ENCODE results near the gene SYNJ2.
"Not testable (repeated sequence)": the region's sequence is repeated elsewhere in the genome, so short reads cannot be mapped to it uniquely, and the experiment has no call there.

- TF ChIP-seq, protein P1, sequence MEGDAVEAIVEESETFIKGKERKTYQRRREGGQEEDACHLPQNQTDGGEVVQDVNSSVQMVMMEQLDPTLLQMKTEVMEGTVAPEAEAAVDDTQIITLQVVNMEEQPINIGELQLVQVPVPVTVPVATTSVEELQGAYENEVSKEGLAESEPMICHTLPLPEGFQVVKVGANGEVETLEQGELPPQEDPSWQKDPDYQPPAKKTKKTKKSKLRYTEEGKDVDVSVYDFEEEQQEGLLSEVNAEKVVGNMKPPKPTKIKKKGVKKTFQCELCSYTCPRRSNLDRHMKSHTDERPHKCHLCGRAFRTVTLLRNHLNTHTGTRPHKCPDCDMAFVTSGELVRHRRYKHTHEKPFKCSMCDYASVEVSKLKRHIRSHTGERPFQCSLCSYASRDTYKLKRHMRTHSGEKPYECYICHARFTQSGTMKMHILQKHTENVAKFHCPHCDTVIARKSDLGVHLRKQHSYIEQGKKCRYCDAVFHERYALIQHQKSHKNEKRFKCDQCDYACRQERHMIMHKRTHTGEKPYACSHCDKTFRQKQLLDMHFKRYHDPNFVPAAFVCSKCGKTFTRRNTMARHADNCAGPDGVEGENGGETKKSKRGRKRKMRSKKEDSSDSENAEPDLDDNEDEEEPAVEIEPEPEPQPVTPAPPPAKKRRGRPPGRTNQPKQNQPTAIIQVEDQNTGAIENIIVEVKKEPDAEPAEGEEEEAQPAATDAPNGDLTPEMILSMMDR (IDR thresholded peaks at IDR 0.05; ENCODE audit: low read depth, low read length): not testable (repeated sequence)
- not testable (repeated sequence) for TF ChIP-seq EZH2phosphoT487 (IDR thresholded peaks at IDR 0.05; ENCODE audit: low read depth)
Observed at GRCh38 chr6:157950899-157951298, 30.8 kb upstream of the SYNJ2 start.
